K562 (cell line): ENCODE data around the gene PBX4. TPM values are rescaled to one million over a fixed set of nuclear protein-coding genes. Genes with fewer than 3 reads are reported as not detected.

Experiments
- ATF3 ChIP-seq, 2 experiments: fragments of 450-650 bp in 1 of 2; sonication (generic) in 1 of 2; formaldehyde crosslinking in 1 of 2; IDR thresholded peaks in 1 of 2; conservative IDR thresholded peaks in 1 of 2; 2 replicates each; pipeline versions ENCODE4 v1.6.1 to v1.8.1; 2016 to 2023; ENCODE audit warnings: mild to moderate bottlenecking in 2 of 2, moderate library complexity in 2 of 2, inconsistent platforms in 1 of 2, missing genetic modification reagents in 1 of 2
- BCOR ChIP-seq: fragments of 450-650 bp; IDR thresholded peaks from 2 replicates; pipeline ENCODE4 v1.6.1; 2016
- ELK3 ChIP-seq: fragments of 450-650 bp; formaldehyde crosslinking; IDR thresholded peaks from 2 replicates; pipeline ENCODE4 v1.4.0; 2020; ENCODE audit warnings: mild to moderate bottlenecking
- GTF2A2 ChIP-seq: IDR thresholded peaks from 2 replicates; pipeline ENCODE4 v1.6.1; 2016; ENCODE audit warnings: mild to moderate bottlenecking, missing genetic modification characterization, missing compliant biosample characterization
- HES1 ChIP-seq: fragments of 450-650 bp; IDR thresholded peaks from 2 replicates; pipeline ENCODE4 v1.6.1; 2016; ENCODE audit warnings: low read depth, mild to moderate bottlenecking, moderate library complexity
- PYGO2 ChIP-seq: fragments of 450-650 bp; IDR thresholded peaks from 2 replicates; pipeline ENCODE4 v1.6.1; 2016; ENCODE audit warnings: mild to moderate bottlenecking, missing genetic modification characterization, moderate library complexity, missing compliant biosample characterization
- USF1 ChIP-seq: sonication (generic); formaldehyde crosslinking; IDR thresholded peaks from 2 replicates; pipeline ENCODE4 v1.9.0; 2022; ENCODE audit warnings: mild to moderate bottlenecking, missing genetic modification reagents
- ZBTB40 ChIP-seq, 2 experiments: fragments of 450-650 bp in 1 of 2; sonication (generic) in 1 of 2; formaldehyde crosslinking in 1 of 2; IDR thresholded peaks; 2 replicates each; pipeline versions ENCODE4 v1.7.1 to v1.9.0; 2016 to 2022; ENCODE audit warnings: inconsistent platforms in 1 of 2, mild to moderate bottlenecking in 1 of 2, missing genetic modification reagents in 1 of 2
- ZNF212 ChIP-seq: fragments of 450-650 bp; formaldehyde crosslinking; IDR thresholded peaks from 2 replicates; pipeline ENCODE4 v1.4.0; 2020; ENCODE audit warnings: mild to moderate bottlenecking
- ZNF277 ChIP-seq: fragments of 250-450 bp; sonication (Bioruptor Pico); IDR thresholded peaks from 2 replicates; pipeline ENCODE4 v1.8.0; 2022; ENCODE audit warnings: inconsistent platforms, mild to moderate bottlenecking, moderate library complexity, borderline replicate concordance
- ZNF282 ChIP-seq: sonication (generic); formaldehyde crosslinking; IDR thresholded peaks from 2 replicates; pipeline ENCODE4 v1.8.1; 2023; ENCODE audit warnings: missing genetic modification reagents
- polyA plus RNA-seq, 8 experiments: library from polyadenylated mRNA; depleted of rRNA in 4 of 8; stranded (reverse) in 5 of 8; unstranded in 3 of 8; fragments of >200 nt; fragmentation: Nextera tagmentation in 2 of 8; fragmentation: Illumina TruSeq in 1 of 8; extraction: Ambion mirVana in 2 of 8; extraction: Trizol in 1 of 8; gene quantifications; 2 replicates each; pipeline versions ENCODE4 v1.2.1 to v1.2.3, GENCODE V29; 2011 to 2014; ENCODE audit warnings: inconsistent platforms in 1 of 8, missing spikeins in 1 of 8
- total RNA-seq, 7 experiments: library from RNA; depleted of rRNA in 6 of 7; stranded (reverse); fragments of >200 nt in 6 of 7; fragmentation: Illumina TruSeq in 2 of 7; extraction: Trizol in 2 of 7; gene quantifications; 2 replicates each; pipeline versions ENCODE4 v1.2.1 to v1.2.3, GENCODE V29; 2011 to 2021; ENCODE audit warnings: low replicate concordance in 1 of 7

The PBX4 gene
- total and polyA plus RNA-seq, 9 of the 15 experiments (the other 6 are each of a cell fraction or from before 2014, with no cell fraction given): 0.11 to 3.8 (median 1.6) TPM; not detected in 1

GRCh38 chr19:19643158-19644053 is 24.9 kb upstream of the PBX4 start, which contains the start of gene GMIP (continued):
- TF ChIP-seq ATF3 (IDR thresholded peaks at IDR 0.05) (no peak), ATF3 (CRISPR knock-in tag; conservative IDR thresholded peaks at IDR 0.05) (no peak), HES1 (no peak), ZBTB40 (IDR thresholded peaks at IDR 0.05) (peak; percentile 31; the same call in 1 of the 2 replicates), ZBTB40 (CRISPR knock-in tag; IDR thresholded peaks at IDR 0.05) (no peak), ZNF212 (CRISPR knock-in tag) (no peak), ZNF277 (no peak), GTF2A2 (tag) (no peak), BCOR (no peak), PYGO2 (tag) (no peak), USF1 (no peak), ZNF282 (CRISPR knock-in tag) (no peak), ELK3 (no peak)
